Trophoblast cell (in vitro differentiated cells and primary cell): ENCODE data around the gene EML6.

Experiments used
- DNase-seq, 2 donors: peaks; one replicate each; pipeline ENCODE4 v3.0.0-alpha.2; 2016
- H2AFZ ChIP-seq: 2 replicates; pipeline ENCODE4 v1.6.1; 2013; ENCODE audit warnings: low read length, moderate library complexity, mild to moderate bottlenecking; ENCODE audit not compliant: insufficient read depth, poor library complexity
- H2AK5ac ChIP-seq: 2 replicates; pipeline ENCODE4 v1.6.1; 2013; ENCODE audit warnings: mild to moderate bottlenecking, low read length
- H2BK120ac ChIP-seq: 2 replicates; pipeline ENCODE4 v1.6.1; 2013; ENCODE audit warnings: low read length, mild to moderate bottlenecking, moderate library complexity; ENCODE audit not compliant: insufficient read depth, poor library complexity
- H2BK12ac ChIP-seq: 2 replicates; pipeline ENCODE4 v1.6.1; 2013; ENCODE audit warnings: mild to moderate bottlenecking, low read length, moderate library complexity
- H2BK5ac ChIP-seq: 2 replicates; pipeline ENCODE4 v1.6.1; 2013; ENCODE audit warnings: low read length, low read depth, moderate library complexity, mild to moderate bottlenecking; ENCODE audit not compliant: poor library complexity
- H3K14ac ChIP-seq: 2 replicates; pipeline ENCODE4 v1.6.1; 2013; ENCODE audit warnings: mild to moderate bottlenecking, low read length
- H3K18ac ChIP-seq: 2 replicates; pipeline ENCODE4 v1.6.1; 2013; ENCODE audit warnings: mild to moderate bottlenecking, low read length
- H3K23ac ChIP-seq: 2 replicates; pipeline ENCODE4 v1.6.1; 2013; ENCODE audit warnings: low read length
- H3K27ac ChIP-seq: 2 replicates; pipeline ENCODE4 v1.5.1; 2013; ENCODE audit warnings: low read depth, mild to moderate bottlenecking, inconsistent platforms, low read length, moderate library complexity
- H3K27me3 ChIP-seq: 2 replicates; pipeline ENCODE4 v1.6.1; 2013; ENCODE audit warnings: inconsistent platforms, mild to moderate bottlenecking, low read length, moderate library complexity; ENCODE audit not compliant: insufficient read depth
- H3K36me3 ChIP-seq, 2 experiments: 1 replicate in 1 of 2; 2 replicates in 1 of 2; pipeline ENCODE4 v1.6.1; 2013; ENCODE audit warnings: low read length in 2 of 2, mild to moderate bottlenecking in 2 of 2, moderate library complexity in 1 of 2; ENCODE audit not compliant: insufficient read depth in 2 of 2, control insufficient read depth in 1 of 2
- H3K4ac ChIP-seq: 2 replicates; pipeline ENCODE4 v1.6.1; 2013; ENCODE audit warnings: low read depth, mild to moderate bottlenecking, low read length, moderate library complexity
- H3K4me1 ChIP-seq, 2 experiments: 1 replicate in 1 of 2; 2 replicates in 1 of 2; pipeline ENCODE4 v1.6.1; 2013; ENCODE audit warnings: low read length in 2 of 2, mild to moderate bottlenecking in 2 of 2, moderate library complexity in 1 of 2; ENCODE audit not compliant: insufficient read depth in 2 of 2, control insufficient read depth in 1 of 2
- H3K4me2 ChIP-seq: 2 replicates; pipeline ENCODE4 v1.6.1; 2013; ENCODE audit warnings: inconsistent platforms, mild to moderate bottlenecking, low read length, moderate library complexity
- H3K4me3 ChIP-seq: 2 replicates; pipeline ENCODE4 v1.5.1; 2013; ENCODE audit warnings: mild to moderate bottlenecking, low read depth, low read length, inconsistent platforms
- H3K79me1 ChIP-seq: one replicate; pipeline ENCODE4 v1.6.1; 2013; ENCODE audit warnings: low read length
- H3K79me2 ChIP-seq: 2 replicates; pipeline ENCODE4 v1.6.1; 2013; ENCODE audit warnings: low read length, mild to moderate bottlenecking; ENCODE audit not compliant: control insufficient read depth, insufficient read depth, poor library complexity
- H3K9ac ChIP-seq: 2 replicates; pipeline ENCODE4 v1.6.1; 2013; ENCODE audit warnings: mild to moderate bottlenecking, low read length
- H3K9me3 ChIP-seq: 2 replicates; pipeline ENCODE4 v1.6.1; 2013; ENCODE audit warnings: low read depth, mild to moderate bottlenecking, control low read depth, inconsistent platforms, low read length; ENCODE audit not compliant: insufficient read depth
- H4K12ac ChIP-seq: 2 replicates; pipeline ENCODE4 v1.6.1; 2013; ENCODE audit warnings: low read depth, mild to moderate bottlenecking, low read length, moderate library complexity
- H4K8ac ChIP-seq: 2 replicates; pipeline ENCODE4 v1.6.1; 2013; ENCODE audit warnings: low read depth, mild to moderate bottlenecking, low read length, moderate library complexity
- H4K91ac ChIP-seq: one replicate; pipeline ENCODE4 v1.6.1; 2013; ENCODE audit warnings: low read depth, mild to moderate bottlenecking, low read length, moderate library complexity
- WGBS: extraction: QIAGEN DNeasy Blood & Tissue Kit; methylation state at CpG from one replicate; pipeline ENCODE4 v1.1.7; 2013; ENCODE audit warnings: missing lambda C conversion rate; ENCODE audit not compliant: insufficient read length, insufficient coverage; ENCODE audit errors: extremely low coverage; 5-methylcytosine and 5-hydroxymethylcytosine counted together

The EML6 gene

DNA sequence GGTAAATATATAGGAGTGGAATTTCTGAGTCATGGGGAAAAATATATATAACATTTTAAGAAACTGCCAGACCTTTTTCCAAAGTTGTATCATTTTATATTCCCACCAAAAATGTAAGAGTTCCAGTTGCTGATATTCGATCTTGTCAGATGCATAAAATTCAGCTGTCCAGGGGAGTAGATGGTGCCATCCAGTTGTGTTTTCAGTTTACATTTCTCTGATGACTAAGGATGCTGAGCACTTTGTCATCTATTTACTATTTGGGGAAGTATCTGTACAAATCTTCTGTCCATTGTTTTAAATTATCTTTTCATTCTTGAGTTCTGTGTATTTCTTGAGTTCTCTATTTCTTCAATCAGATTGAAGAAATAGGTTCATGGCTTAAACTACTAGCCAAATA lies 200.7 kb downstream of the EML6 start:
- H3K9ac ChIP-seq, result no peak overlapping the region
- H3K79me1 ChIP-seq, result no peaks in the 10 kb centered on the region
- no peak overlapping the region for H4K12ac ChIP-seq
- no peak overlapping the region for H2AFZ ChIP-seq
- H2BK120ac ChIP-seq, result no peak overlapping the region
- no peaks in the 10 kb centered on the region for H3K79me2 ChIP-seq
- no peak overlapping the region for H2AK5ac ChIP-seq
- no peak overlapping the region for H4K91ac ChIP-seq
- no peaks in the 10 kb centered on the region for H3K27me3 ChIP-seq
- H3K9me3 ChIP-seq, result no peaks in the 10 kb centered on the region
- H2BK12ac ChIP-seq, result no peak overlapping the region
- H3K4me3 ChIP-seq, result no peak overlapping the region
- H3K27ac ChIP-seq, result no peak overlapping the region
- no peak overlapping the region for H4K8ac ChIP-seq
- no peak overlapping the region for H3K14ac ChIP-seq
- H2BK5ac ChIP-seq, result no peak overlapping the region
- H3K36me3 ChIP-seq, result no peaks in the 10 kb centered on the region
- no peak for DNase-seq
- H3K4me2 ChIP-seq, result no peak overlapping the region
- no peak overlapping the region for H3K23ac ChIP-seq
- no peak overlapping the region for H3K4ac ChIP-seq
- H3K18ac ChIP-seq, result no peak overlapping the region
- WGBS, result no CpG with 5 or more reads among the region's 1 CpG
- no peaks in the 10 kb centered on the region for H3K4me1 ChIP-seq

DNA sequence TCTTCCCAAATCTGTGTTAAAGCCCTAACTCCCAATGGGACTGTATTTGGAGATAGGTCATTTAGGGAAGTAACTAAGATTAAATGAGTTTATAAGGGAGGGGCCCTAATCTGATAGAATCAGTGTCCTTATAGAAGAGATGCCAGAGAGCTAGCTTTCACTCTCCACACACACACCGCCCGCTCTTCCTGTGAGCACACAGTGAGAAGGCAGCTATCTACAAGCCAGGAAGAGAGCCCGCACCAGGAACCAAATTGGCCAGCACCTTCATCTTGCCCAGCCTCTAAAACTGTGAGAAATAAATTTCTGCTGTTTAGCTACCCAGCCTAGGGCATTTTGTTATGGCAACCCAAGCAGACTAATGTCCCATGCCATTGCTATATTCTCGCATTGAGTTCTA lies 201.6 kb downstream of the EML6 start:
- Histone ChIP-seq H2BK120ac (no peak overlapping the region), H3K4me3 (no peak overlapping the region), H2BK12ac (no peak overlapping the region), H3K79me1 (no peaks in the 10 kb centered on the region), H2AFZ (no peak overlapping the region), H3K18ac (no peak overlapping the region), H3K9ac (no peak overlapping the region), H2AK5ac (no peak overlapping the region), H3K36me3 (no peaks in the 10 kb centered on the region), H2BK5ac (no peak overlapping the region), H3K4me2 (no peak overlapping the region), H3K27ac (no peak overlapping the region), H3K4me1 (no peaks in the 10 kb centered on the region), H4K8ac (no peak overlapping the region), H3K79me2 (no peaks in the 10 kb centered on the region), H3K14ac (no peak overlapping the region), H3K23ac (no peak overlapping the region), H4K91ac (no peak overlapping the region), H3K4ac (no peak overlapping the region), H3K9me3 (no peaks in the 10 kb centered on the region), H3K27me3 (no peaks in the 10 kb centered on the region), H4K12ac (no peak overlapping the region)
- no CpG with 5 or more reads among the region's 4 CpGs for WGBS
- DNase-seq, result no peak

DNA sequence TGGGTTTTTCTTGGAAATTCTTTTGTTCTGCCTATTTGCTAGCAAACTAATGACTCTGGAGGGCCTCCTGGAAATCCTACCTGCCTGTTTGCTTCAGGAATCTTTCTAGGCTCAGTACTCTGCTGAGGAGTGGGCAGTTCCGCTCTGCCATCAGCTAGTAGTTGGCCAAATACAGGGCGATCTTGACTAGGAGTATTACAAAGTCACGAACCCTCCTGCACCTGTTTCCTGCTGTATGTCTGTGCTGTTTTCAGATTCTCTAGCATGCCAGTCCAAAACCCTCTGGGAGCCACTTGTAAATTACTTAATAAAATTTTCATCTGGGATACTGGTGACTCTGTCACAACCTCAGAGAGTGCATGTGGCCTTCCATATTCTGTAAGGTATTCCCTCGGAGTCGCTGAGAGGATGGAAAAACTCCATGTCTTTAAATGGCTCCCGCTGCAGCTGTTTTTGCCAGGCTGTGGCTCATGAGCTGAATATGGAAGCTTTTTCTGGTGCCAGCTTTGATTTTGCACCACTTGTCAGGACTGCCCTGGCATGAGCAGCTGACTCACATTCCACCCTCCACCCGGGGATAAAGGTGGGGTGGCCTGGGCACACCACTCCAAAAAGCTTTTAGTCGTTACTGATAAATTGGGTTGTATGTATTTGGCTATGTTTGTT lies 203.8 kb downstream of the EML6 start:
- Histone ChIP-seq H2BK5ac (no peak overlapping the region), H3K9me3 (no peaks in the 10 kb centered on the region), H2AFZ (no peak overlapping the region), H3K79me2 (no peaks in the 10 kb centered on the region), H2BK12ac (no peak overlapping the region), H3K18ac (no peak overlapping the region), H2AK5ac (no peak overlapping the region), H3K79me1 (no peaks in the 10 kb centered on the region), H3K4ac (no peak overlapping the region), H3K14ac (no peak overlapping the region), H3K9ac (no peak overlapping the region), H2BK120ac (no peak overlapping the region), H4K8ac (no peak overlapping the region), H3K4me2 (no peak overlapping the region), H3K27ac (no peak overlapping the region), H4K91ac (no peak overlapping the region), H3K36me3 (no peaks in the 10 kb centered on the region), H4K12ac (no peak overlapping the region), H3K4me1 (no peaks in the 10 kb centered on the region), H3K27me3 (no peaks in the 10 kb centered on the region), H3K4me3 (no peak overlapping the region), H3K23ac (no peak overlapping the region)
- no peak for DNase-seq
- WGBS, result no CpG with 5 or more reads among the region's 8 CpGs

DNA sequence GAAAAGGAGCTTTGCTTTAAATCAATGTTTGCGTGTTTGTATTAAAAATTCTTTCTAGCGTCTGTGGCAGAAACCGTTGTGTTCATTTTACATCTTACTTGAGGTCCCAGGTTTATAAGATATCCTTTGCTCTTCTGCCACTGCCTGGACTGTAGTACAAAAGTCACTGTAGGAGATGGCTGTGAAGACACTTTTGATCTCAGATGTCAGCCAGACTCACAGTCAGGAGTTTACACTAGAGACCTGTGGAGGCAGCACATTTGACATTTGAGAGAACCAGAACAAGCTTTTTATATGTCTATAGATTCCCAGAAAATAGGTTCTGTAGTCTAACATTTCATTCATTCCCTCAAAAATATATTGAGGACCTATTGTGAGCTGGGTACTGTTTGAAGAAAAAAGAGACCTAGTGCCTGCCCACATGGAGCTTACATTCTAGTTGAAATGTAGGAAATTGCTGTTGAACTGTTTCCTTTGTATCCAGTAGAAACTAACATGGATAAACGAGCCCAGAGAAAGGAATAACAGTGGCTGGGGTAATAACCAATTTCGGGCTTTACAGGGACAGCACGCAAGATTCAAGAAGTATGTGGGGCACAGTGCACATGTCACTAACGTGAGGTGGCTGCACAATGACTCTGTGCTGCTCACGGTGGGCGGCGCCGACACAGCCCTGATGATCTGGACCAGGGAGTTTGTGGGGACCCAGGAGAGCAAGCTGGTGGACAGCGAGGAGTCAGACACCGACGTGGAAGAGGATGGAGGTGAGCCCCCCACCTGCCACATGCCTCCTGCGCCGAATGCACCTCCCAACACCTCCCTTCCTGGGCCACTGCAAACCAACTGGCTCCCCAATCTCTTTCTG lies 204.5 kb downstream of the EML6 start:
- Histone ChIP-seq H2AK5ac (no peak overlapping the region), H4K8ac (no peak overlapping the region), H4K91ac (no peak overlapping the region), H3K14ac (no peak overlapping the region), H3K18ac (no peak overlapping the region), H3K23ac (no peak overlapping the region), H3K9ac (no peak overlapping the region), H2BK120ac (no peak overlapping the region), H3K36me3 (no peaks in the 10 kb centered on the region), H2AFZ (no peak overlapping the region), H3K27ac (no peak overlapping the region), H3K4me2 (no peak overlapping the region), H3K79me1 (no peaks in the 10 kb centered on the region), H3K9me3 (no peaks in the 10 kb centered on the region), H2BK5ac (no peak overlapping the region), H3K79me2 (no peaks in the 10 kb centered on the region), H3K4ac (no peak overlapping the region), H3K4me1 (no peaks in the 10 kb centered on the region), H4K12ac (no peak overlapping the region), H2BK12ac (no peak overlapping the region), H3K27me3 (no peaks in the 10 kb centered on the region), H3K4me3 (no peak overlapping the region)
- DNase-seq, result no peak
- WGBS, result no CpG with 5 or more reads among the region's 16 CpGs
